Stimulated activated CD8-positive, alpha-beta memory T cell treated with anti-CD3 and anti-CD28 coated beads, Interleukin-12 subunit alpha, Interleukin-12 subunit beta, amount 100 ng/mL, for 24 hours (primary cell): ENCODE measurements around the gene MEMO1.
"Not testable (repeated sequence)": the region's sequence is repeated elsewhere in the genome, so short reads cannot be mapped to it uniquely, and the experiment has no call there.

Source experiments
- DNase-seq: peaks from one replicate; pipeline ENCODE4 v3.0.0-alpha.2; 2020; ENCODE audit errors: extremely low read depth

MEMO1 gene

GRCh38 chr2:32010670-32011484, at the start of gene MEMO1:
TSS of gene MEMO1 (minus strand) at chr2:32011008. CDS start at chr2:32010247, 761 bp downstream.
- peak; percentile 92 for DNase-seq

GRCh38 chr2:32060266-32060665, 49.5 kb upstream of the MEMO1 start:
- DNase-seq = no peak

- no peak for DNase-seq
Measured at GRCh38 chr2:32058130-32058529, 47.3 kb upstream of the MEMO1 start.

GRCh38 chr2:32054583-32054982, 43.8 kb upstream of the MEMO1 start:
- not testable (repeated sequence) for DNase-seq

- DNase-seq = no peak
Measured at GRCh38 chr2:32051836-32052439, 41.1 kb upstream of the MEMO1 start.

- DNase-seq = no peak
Measured at GRCh38 chr2:32043561-32043960, 32.8 kb upstream of the MEMO1 start.

- peak; percentile 77 for DNase-seq
Measured at GRCh38 chr2:32039447-32040219, 28.8 kb upstream of the MEMO1 start, which contains the start of gene DPY30. TSS of gene DPY30 (minus strand) at chr2:32039805. CDS start at chr2:32039456, 349 bp downstream.

- not testable (repeated sequence) for DNase-seq
Measured at GRCh38 chr2:32034198-32034887, 23.5 kb upstream of the MEMO1 start.

- not testable (repeated sequence) for DNase-seq
Measured at GRCh38 chr2:32018789-32019482, 8.1 kb upstream of the MEMO1 start.

GRCh38 chr2:32012872-32013271, 2.1 kb upstream of the MEMO1 start:
- DNase-seq = no peak

GRCh38 chr2:32011485-32011960, 715 bp upstream of the MEMO1 start:
- no peak for DNase-seq

GRCh38 chr2:32010280-32010669, 533 bp downstream of the MEMO1 start:
- DNase-seq = not testable (repeated sequence)

GRCh38 chr2:32009516-32010256, 1.1 kb downstream of the MEMO1 start:
- no peak for DNase-seq

- no peak for DNase-seq
Measured at GRCh38 chr2:32008805-32009515, 1.8 kb downstream of the MEMO1 start.

GRCh38 chr2:32007121-32007391, 3.8 kb downstream of the MEMO1 start:
- DNase-seq = no peak

- DNase-seq = no peak
Measured at GRCh38 chr2:32005371-32005976, 5.3 kb downstream of the MEMO1 start.

GRCh38 chr2:32003791-32004190, 7.0 kb downstream of the MEMO1 start:
- DNase-seq = no peak

- no peak for DNase-seq
Measured at GRCh38 chr2:32002406-32002805, 8.4 kb downstream of the MEMO1 start.

- no peak for DNase-seq
Measured at GRCh38 chr2:31999438-31999837, 11.4 kb downstream of the MEMO1 start.
